Measurements from ENCODE around the gene SNRPD3.

DNA sequence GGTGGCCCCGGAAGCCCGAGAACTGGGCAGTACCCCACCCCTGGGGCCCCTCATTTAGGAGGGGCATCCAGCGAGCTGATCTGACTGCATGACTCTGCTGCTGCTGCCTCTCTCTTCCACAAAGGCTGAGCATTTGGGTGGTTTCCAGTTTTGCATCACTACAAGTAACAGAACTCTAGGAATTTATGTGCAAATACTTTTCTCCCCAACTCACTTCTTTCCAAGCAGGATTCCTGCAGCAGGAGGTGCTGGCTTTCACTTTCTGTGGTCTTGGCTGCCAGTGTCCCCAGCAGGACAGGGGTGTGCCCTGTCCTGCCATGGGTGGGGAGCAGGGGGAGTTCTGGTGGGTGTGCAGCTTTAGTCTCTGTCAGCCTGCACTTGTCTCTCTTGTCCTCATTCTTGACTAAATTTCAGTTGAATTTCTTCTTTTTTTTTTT is 39.5 kb upstream of the SNRPD3 start:
- TF ChIP-seq, protein P1, sequence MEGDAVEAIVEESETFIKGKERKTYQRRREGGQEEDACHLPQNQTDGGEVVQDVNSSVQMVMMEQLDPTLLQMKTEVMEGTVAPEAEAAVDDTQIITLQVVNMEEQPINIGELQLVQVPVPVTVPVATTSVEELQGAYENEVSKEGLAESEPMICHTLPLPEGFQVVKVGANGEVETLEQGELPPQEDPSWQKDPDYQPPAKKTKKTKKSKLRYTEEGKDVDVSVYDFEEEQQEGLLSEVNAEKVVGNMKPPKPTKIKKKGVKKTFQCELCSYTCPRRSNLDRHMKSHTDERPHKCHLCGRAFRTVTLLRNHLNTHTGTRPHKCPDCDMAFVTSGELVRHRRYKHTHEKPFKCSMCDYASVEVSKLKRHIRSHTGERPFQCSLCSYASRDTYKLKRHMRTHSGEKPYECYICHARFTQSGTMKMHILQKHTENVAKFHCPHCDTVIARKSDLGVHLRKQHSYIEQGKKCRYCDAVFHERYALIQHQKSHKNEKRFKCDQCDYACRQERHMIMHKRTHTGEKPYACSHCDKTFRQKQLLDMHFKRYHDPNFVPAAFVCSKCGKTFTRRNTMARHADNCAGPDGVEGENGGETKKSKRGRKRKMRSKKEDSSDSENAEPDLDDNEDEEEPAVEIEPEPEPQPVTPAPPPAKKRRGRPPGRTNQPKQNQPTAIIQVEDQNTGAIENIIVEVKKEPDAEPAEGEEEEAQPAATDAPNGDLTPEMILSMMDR (IDR thresholded peaks at IDR 0.05; ENCODE audit: low read depth, low read length), result no peak
- no peak for TF ChIP-seq EZH2phosphoT487 (IDR thresholded peaks at IDR 0.05; ENCODE audit: low read depth)
